ENCODE measurements around the gene MYRIP. TPM values are rescaled to one million over a fixed set of nuclear protein-coding genes. Genes with fewer than 3 reads are reported as not detected.
A peak's percentile ranks its signal among the peaks of the same experiment; 100 is the strongest.

MYRIP gene
- total RNA-seq, 1 experiment from 2014 or later = 19.0 TPM

DNA sequence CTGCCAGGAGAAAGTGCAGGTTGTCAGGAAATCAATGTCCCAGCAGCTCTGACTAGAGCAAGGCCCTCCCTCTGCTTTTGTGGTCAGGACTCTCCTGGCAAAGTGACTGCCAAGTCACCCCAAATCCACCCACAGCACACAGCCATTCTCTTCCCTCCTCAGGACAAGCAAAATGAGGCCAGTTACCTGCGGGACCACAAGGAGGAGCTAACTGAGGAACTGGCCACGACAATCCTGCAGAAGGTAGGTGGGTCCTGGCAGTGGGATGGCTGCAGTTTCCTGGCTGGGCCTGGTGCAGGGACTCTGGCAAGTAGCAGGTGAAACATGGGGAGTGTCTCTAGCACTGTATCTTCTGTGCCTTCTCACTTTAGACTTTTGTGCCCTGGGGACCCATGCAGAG is 357.6 kb downstream of the MYRIP start:
- Histone ChIP-seq H3K4me1 (ENCODE audit: low read length) (peaks cover 32% of the 10 kb centered on the region), H3K27ac (ENCODE audit: low read length) (no peak overlapping the region), H3K9ac (ENCODE audit: low read length) (no peak overlapping the region), H3K27me3 (ENCODE audit: low read length) (no peaks in the 10 kb centered on the region), H3K79me2 (ENCODE audit: low read length) (no peaks in the 10 kb centered on the region), H4K20me1 (ENCODE audit: insufficient read depth, low read depth, low read length) (no peaks in the 10 kb centered on the region), H3K4me2 (ENCODE audit: low read depth, low read length, poor library complexity, severe bottlenecking) (no peak overlapping the region), H3K9me2 (replicated peaks; ENCODE audit: insufficient read depth, low read length) (no peaks in the 10 kb centered on the region), H2AFZ (ENCODE audit: low read length) (no peak overlapping the region), H3K9me3 (ENCODE audit: low read length) (no peaks in the 10 kb centered on the region), H3K36me3 (ENCODE audit: insufficient read depth, low read length) (peaks cover 7% of the 10 kb centered on the region; the same call in 1 of the 2 replicates), H3K4me3 (ENCODE audit: low read length) (no peak overlapping the region)
- DNase-seq = no peak

DNA sequence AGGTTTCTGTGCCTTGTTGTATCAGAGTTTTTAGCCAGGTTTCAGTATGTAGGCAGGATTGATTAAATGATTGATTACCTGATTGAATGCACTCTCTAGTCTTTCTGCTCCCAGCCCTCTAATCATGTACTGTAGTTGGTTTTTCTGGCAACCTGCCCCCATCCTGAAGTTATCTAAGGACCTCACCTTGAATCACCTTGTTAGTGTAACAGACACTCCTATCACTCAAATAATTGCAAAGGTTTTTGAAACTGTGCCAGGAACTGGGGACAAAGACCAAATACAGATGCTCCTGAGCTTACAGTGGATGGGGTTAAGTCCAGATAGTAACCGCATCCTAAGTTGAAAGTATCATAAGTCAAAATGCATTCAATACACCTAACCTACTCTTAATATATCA is 358.5 kb downstream of the MYRIP start:
- peaks cover 32% of the 10 kb centered on the region for H3K4me1 ChIP-seq (ENCODE audit: low read length)
- no peaks in the 10 kb centered on the region for H4K20me1 ChIP-seq (ENCODE audit: insufficient read depth, low read depth, low read length)
- no peak overlapping the region for H2AFZ ChIP-seq (ENCODE audit: low read length)
- H3K9ac ChIP-seq (ENCODE audit: low read length) = no peak overlapping the region
- no peak for DNase-seq
- H3K4me3 ChIP-seq (ENCODE audit: low read length) = no peak overlapping the region
- no peaks in the 10 kb centered on the region for H3K9me3 ChIP-seq (ENCODE audit: low read length)
- no peaks in the 10 kb centered on the region for H3K79me2 ChIP-seq (ENCODE audit: low read length)
- H3K9me2 ChIP-seq (replicated peaks; ENCODE audit: insufficient read depth, low read length) = no peaks in the 10 kb centered on the region
- peaks cover 3% of the 10 kb centered on the region; the same call in 1 of the 2 replicates for H3K36me3 ChIP-seq (ENCODE audit: insufficient read depth, low read length)
- H3K27me3 ChIP-seq (ENCODE audit: low read length) = no peaks in the 10 kb centered on the region
- no peak overlapping the region for H3K27ac ChIP-seq (ENCODE audit: low read length)
- H3K4me2 ChIP-seq (ENCODE audit: low read depth, low read length, poor library complexity, severe bottlenecking) = no peak overlapping the region

DNA sequence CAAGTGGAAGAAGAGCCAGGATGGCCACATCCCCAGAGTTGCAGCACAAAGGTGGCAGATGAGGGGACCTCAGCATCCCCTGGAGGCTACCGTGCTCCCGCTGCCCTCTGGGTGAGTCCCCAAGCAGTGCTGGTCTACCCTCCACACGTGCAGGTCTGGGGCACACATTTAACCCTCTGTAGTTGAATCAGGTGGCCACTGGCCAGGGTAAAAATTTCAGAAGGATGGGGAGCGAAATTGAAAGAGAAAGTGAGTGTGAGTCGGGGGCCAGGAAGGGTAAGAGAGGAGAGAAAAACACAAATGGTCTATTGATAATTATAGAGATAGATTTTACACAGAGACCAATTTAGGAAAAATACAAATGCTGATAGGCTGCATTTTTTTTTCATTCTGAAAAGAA is 360.6 kb downstream of the MYRIP start:
- Histone ChIP-seq H3K4me3 (ENCODE audit: low read length) (peak overlapping the region; percentile 33; the same call in 1 of the 2 replicates), H4K20me1 (ENCODE audit: insufficient read depth, low read depth, low read length) (no peaks in the 10 kb centered on the region), H2AFZ (ENCODE audit: low read length) (no peak overlapping the region), H3K9me3 (ENCODE audit: low read length) (no peaks in the 10 kb centered on the region), H3K9ac (ENCODE audit: low read length) (peak overlapping the region; percentile 47), H3K27ac (ENCODE audit: low read length) (peak overlapping the region; percentile 59), H3K4me1 (ENCODE audit: low read length) (peaks cover 32% of the 10 kb centered on the region), H3K9me2 (replicated peaks; ENCODE audit: insufficient read depth, low read length) (no peaks in the 10 kb centered on the region), H3K4me2 (ENCODE audit: low read depth, low read length, poor library complexity, severe bottlenecking) (peak overlapping the region; percentile 34), H3K27me3 (ENCODE audit: low read length) (no peaks in the 10 kb centered on the region), H3K36me3 (ENCODE audit: insufficient read depth, low read length) (0 out of 2 replicates have a peak, but pooled peaks cover 3% of the 10 kb centered on the region), H3K79me2 (ENCODE audit: low read length) (no peaks in the 10 kb centered on the region)
- no peak for DNase-seq

DNA sequence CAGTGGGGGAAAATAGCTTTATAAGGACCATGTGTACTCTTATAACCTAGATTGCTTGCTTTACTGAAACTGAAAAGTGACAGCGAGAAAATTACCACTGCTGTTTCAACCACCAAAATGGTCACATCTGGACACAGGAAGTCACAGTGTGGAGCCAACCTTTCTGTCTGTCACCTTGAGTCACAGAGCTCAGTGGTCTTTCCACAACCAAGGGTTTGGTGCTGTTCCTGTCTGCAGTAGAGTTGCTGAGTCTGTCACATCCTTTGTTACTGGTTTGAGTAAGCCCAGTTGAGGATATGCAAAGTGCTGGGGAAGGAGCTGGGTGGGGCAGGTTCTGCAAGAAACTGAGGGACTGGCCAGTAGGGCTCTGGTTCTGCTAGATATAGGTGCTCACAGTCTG is 361.0 kb downstream of the MYRIP start:
- no peaks in the 10 kb centered on the region for H3K9me2 ChIP-seq (replicated peaks; ENCODE audit: insufficient read depth, low read length)
- H3K27me3 ChIP-seq (ENCODE audit: low read length) = no peaks in the 10 kb centered on the region
- peak overlapping the region; percentile 34 for H3K4me2 ChIP-seq (ENCODE audit: low read depth, low read length, poor library complexity, severe bottlenecking)
- H3K27ac ChIP-seq (ENCODE audit: low read length) = peak overlapping the region; percentile 59
- H3K4me3 ChIP-seq (ENCODE audit: low read length) = no peak overlapping the region
- H3K9me3 ChIP-seq (ENCODE audit: low read length) = no peaks in the 10 kb centered on the region
- peak; percentile 72 for DNase-seq
- H3K36me3 ChIP-seq (ENCODE audit: insufficient read depth, low read length) = 0 out of 2 replicates have a peak, but pooled peaks cover 3% of the 10 kb centered on the region
- H3K79me2 ChIP-seq (ENCODE audit: low read length) = no peaks in the 10 kb centered on the region
- H3K4me1 ChIP-seq (ENCODE audit: low read length) = peaks cover 32% of the 10 kb centered on the region
- H3K9ac ChIP-seq (ENCODE audit: low read length) = peak overlapping the region; percentile 47
- H2AFZ ChIP-seq (ENCODE audit: low read length) = no peak overlapping the region
- no peaks in the 10 kb centered on the region for H4K20me1 ChIP-seq (ENCODE audit: insufficient read depth, low read depth, low read length)

DNA sequence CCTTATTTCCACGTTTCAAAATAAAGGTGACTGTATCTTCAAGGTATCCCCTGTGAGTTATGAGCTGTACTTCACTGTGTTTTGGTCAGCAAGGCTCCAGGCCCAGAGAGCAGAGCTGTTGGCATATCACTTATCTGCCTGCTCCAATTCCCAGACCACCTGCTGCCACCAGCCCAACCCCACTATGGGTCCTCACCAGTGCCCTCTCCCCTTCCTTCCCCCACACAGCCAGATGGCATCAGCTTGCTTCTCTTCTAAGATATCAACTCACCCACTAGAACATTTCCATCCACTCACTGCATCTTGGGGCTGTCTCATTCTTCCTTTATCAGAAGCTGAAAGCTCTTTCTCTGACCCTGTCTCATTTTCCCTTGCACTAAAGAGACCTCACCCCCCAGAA is 363.2 kb downstream of the MYRIP start:
- H3K79me2 ChIP-seq (ENCODE audit: low read length) = no peaks in the 10 kb centered on the region
- H3K9me3 ChIP-seq (ENCODE audit: low read length) = no peaks in the 10 kb centered on the region
- H3K4me1 ChIP-seq (ENCODE audit: low read length) = peaks cover 32% of the 10 kb centered on the region
- no peak overlapping the region for H2AFZ ChIP-seq (ENCODE audit: low read length)
- H3K9ac ChIP-seq (ENCODE audit: low read length) = no peak overlapping the region
- H3K27me3 ChIP-seq (ENCODE audit: low read length) = no peaks in the 10 kb centered on the region
- H3K36me3 ChIP-seq (ENCODE audit: insufficient read depth, low read length) = 0 out of 2 replicates have a peak, but pooled peaks cover 3% of the 10 kb centered on the region
- no peaks in the 10 kb centered on the region for H3K9me2 ChIP-seq (replicated peaks; ENCODE audit: insufficient read depth, low read length)
- H3K27ac ChIP-seq (ENCODE audit: low read length) = 0 out of 2 replicates have a peak overlapping the region, but pooled peaks have one; percentile 7
- H4K20me1 ChIP-seq (ENCODE audit: insufficient read depth, low read depth, low read length) = no peaks in the 10 kb centered on the region
- no peak for DNase-seq
- H3K4me3 ChIP-seq (ENCODE audit: low read length) = no peak overlapping the region
- H3K4me2 ChIP-seq (ENCODE audit: low read depth, low read length, poor library complexity, severe bottlenecking) = no peak overlapping the region

DNA sequence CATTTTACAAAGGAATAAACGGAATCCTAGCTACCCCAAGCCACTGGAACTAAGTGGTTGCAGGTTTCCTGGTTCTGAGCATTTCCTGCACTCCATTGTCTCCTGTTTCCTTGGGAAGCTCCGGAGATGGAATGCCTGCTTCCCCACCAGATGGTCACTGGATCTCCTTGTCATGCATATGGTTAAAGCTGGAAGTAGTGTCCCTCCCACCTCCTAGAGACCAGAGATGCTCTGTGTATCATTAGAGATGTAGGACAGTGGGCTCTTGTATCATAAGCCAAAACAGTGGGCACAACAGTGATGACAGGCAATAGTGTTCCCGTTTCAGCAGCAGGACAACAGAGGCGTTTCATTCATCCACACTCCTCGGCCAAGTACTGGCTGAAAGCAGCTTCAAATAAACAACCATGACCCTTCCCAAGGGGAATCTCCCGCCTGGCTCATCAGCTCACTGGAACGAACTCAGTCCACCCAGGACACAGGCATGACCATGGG is 363.9 kb downstream of the MYRIP start:
- H3K4me3 ChIP-seq (ENCODE audit: low read length) = no peak overlapping the region
- H3K36me3 ChIP-seq (ENCODE audit: insufficient read depth, low read length) = 0 out of 2 replicates have a peak, but pooled peaks cover 3% of the 10 kb centered on the region
- H3K79me2 ChIP-seq (ENCODE audit: low read length) = no peaks in the 10 kb centered on the region
- H3K4me2 ChIP-seq (ENCODE audit: low read depth, low read length, poor library complexity, severe bottlenecking) = no peak overlapping the region
- no peaks in the 10 kb centered on the region for H3K27me3 ChIP-seq (ENCODE audit: low read length)
- H2AFZ ChIP-seq (ENCODE audit: low read length) = no peak overlapping the region
- no peaks in the 10 kb centered on the region for H3K9me2 ChIP-seq (replicated peaks; ENCODE audit: insufficient read depth, low read length)
- H3K9ac ChIP-seq (ENCODE audit: low read length) = no peak overlapping the region
- no peak overlapping the region for H3K27ac ChIP-seq (ENCODE audit: low read length)
- H3K9me3 ChIP-seq (ENCODE audit: low read length) = no peaks in the 10 kb centered on the region
- H4K20me1 ChIP-seq (ENCODE audit: insufficient read depth, low read depth, low read length) = no peaks in the 10 kb centered on the region
- peaks cover 31% of the 10 kb centered on the region for H3K4me1 ChIP-seq (ENCODE audit: low read length)
- DNase-seq = no peak

DNA sequence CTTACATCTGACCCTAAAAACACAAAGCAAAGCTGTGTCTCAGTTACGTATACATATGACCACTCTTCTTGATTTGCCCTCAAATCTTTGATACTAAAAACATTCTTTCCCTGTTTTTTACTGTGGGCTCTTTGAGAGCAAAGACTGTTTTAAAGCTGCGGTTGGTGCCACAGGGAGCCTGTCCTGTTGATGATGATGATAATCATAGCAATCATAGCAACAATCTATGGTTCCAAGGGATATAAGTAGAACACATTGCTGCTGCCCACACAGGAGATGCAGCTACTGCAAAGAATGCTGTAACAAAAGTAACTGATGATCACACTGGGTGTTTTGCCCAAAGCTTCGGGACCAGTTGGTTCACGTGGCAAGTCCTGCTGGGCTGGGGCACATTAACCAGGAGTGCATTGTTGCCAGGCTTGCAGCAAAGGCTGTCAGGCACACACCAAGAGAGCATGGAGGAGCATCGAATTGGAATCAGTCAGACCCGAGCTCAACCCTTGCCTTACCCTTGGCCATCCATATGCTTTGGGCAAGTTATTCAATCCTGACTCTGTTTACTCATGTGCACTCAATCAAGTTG is 368.7 kb downstream of the MYRIP start:
- no peak overlapping the region for H3K4me2 ChIP-seq (ENCODE audit: low read depth, low read length, poor library complexity, severe bottlenecking)
- no peak for DNase-seq
- H3K9me3 ChIP-seq (ENCODE audit: low read length) = no peaks in the 10 kb centered on the region

DNA sequence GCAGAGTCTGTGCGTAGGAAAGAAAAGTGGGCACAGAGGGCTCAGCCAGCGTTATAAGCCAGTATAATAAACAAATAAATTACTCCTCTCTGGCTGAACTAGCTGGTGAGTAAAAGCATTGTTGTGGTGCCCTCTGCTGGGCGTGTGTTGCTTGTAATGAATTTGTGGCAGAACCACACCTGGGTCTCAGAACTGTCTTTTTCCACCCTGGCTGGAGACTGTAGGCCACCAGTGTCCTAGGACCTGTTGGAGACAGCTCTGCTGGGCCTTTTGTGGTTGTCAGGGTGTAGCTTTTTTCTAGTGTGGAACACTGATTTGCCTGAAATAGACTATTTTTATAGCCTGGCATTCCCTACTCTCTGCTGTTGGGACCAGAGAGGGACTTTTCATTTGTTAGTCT is 369.6 kb downstream of the MYRIP start:
- H4K20me1 ChIP-seq (ENCODE audit: insufficient read depth, low read depth, low read length) = no peaks in the 10 kb centered on the region
- H3K9me3 ChIP-seq (ENCODE audit: low read length) = no peaks in the 10 kb centered on the region
- peaks cover under 1% of the 10 kb centered on the region; the same call in 1 of the 2 replicates for H3K36me3 ChIP-seq (ENCODE audit: insufficient read depth, low read length)
- H2AFZ ChIP-seq (ENCODE audit: low read length) = no peak overlapping the region
- no peaks in the 10 kb centered on the region for H3K9me2 ChIP-seq (replicated peaks; ENCODE audit: insufficient read depth, low read length)
- peak; percentile 88 for DNase-seq
- H3K27me3 ChIP-seq (ENCODE audit: low read length) = no peaks in the 10 kb centered on the region
- H3K79me2 ChIP-seq (ENCODE audit: low read length) = no peaks in the 10 kb centered on the region
- H3K4me1 ChIP-seq (ENCODE audit: low read length) = no peaks in the 10 kb centered on the region; the same call in 1 of the 2 replicates
- H3K4me2 ChIP-seq (ENCODE audit: low read depth, low read length, poor library complexity, severe bottlenecking) = no peak overlapping the region
- H3K4me3 ChIP-seq (ENCODE audit: low read length) = no peak overlapping the region
- no peak overlapping the region for H3K9ac ChIP-seq (ENCODE audit: low read length)
- H3K27ac ChIP-seq (ENCODE audit: low read length) = no peak overlapping the region

More for the DNA sequence above, 368.7 kb downstream of the MYRIP start:
- no peak overlapping the region for H3K9ac ChIP-seq (ENCODE audit: low read length)
- no peaks in the 10 kb centered on the region for H3K79me2 ChIP-seq (ENCODE audit: low read length)
- H2AFZ ChIP-seq (ENCODE audit: low read length) = no peak overlapping the region
- H3K4me3 ChIP-seq (ENCODE audit: low read length) = no peak overlapping the region
- no peak overlapping the region for H3K27ac ChIP-seq (ENCODE audit: low read length)
- no peaks in the 10 kb centered on the region for H3K27me3 ChIP-seq (ENCODE audit: low read length)
- no peaks in the 10 kb centered on the region; the same call in 1 of the 2 replicates for H3K4me1 ChIP-seq (ENCODE audit: low read length)
- no peaks in the 10 kb centered on the region for H3K9me2 ChIP-seq (replicated peaks; ENCODE audit: insufficient read depth, low read length)
- H3K36me3 ChIP-seq (ENCODE audit: insufficient read depth, low read length) = no peaks in the 10 kb centered on the region
- no peaks in the 10 kb centered on the region for H4K20me1 ChIP-seq (ENCODE audit: insufficient read depth, low read depth, low read length)

Data from Karpas-422 (cell line).